ENCODE data around the gene ZNF219. TPM values are rescaled to one million over a fixed set of nuclear protein-coding genes. Genes with fewer than 3 reads are reported as not detected.

ZNF219 gene
- total RNA-seq, 1 experiment from 2014 or later = 84.5 TPM

DNA sequence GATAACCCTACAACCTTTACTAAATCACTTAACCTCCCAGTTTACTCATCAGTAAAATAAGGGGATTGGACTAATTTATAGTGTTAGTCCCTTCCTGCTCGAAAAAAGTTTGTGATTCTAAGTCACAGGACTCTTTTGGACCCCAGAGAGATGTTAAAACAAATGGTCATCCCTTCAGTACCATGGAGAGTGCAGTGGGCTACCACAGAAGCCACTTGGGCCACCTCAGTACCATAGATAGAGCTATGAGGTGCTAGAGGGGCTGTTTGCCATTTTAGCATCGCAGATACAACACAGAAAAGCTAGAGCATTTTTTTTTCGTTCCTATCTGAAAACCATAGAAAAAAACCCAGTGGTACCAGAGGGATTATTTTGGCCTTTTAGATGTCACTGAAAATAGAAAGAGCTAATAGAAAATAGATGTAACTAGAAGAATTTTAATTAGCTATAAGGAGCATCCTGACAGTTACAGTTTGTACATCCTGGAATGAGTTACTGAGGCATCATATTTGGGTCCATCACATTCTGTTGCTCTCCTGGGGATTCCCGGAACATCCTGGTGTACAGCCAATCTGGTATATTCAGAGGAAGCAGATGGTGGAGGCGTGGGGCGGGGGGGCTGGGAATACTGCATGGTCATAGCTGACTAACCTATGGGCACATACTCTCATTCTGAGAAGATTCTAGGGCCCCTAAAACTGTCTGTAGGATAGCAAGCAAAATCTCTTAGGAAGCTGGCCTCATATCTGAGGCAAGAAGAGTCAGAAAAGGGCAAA, 2.8 kb downstream of the ZNF219 start:
- Mint-ChIP-seq H3K27ac (peak overlapping the region in 1 of 3 experiments; percentile 82; a peak in 1 of 7 replicates), H3K36me3 (ENCODE audit: insufficient read depth in 1 of 3, low read depth in 3 of 3) (peaks cover 23 to 27% (median 25%) of the 10 kb centered on the region in 3 experiments), H3K4me3 (peak overlapping the region; percentile 24 to 92; a peak in 4 of 5 replicates), H3K9me3 (no peaks in the 10 kb centered on the region; a peak in 3 of 5 replicates), H3K27me3 (ENCODE audit: low read depth) (no peaks in the 10 kb centered on the region; the same call in 1 of the 2 replicates), H3K4me1 (peaks cover 68% of the 10 kb centered on the region in 2 experiments)
- Histone ChIP-seq H3K9ac (ENCODE audit: extremely low read depth, insufficient read length, low read length) (no peak overlapping the region), H2AFZ (ENCODE audit: low read length) (no peak overlapping the region), H3K56ac (ENCODE audit: insufficient read length, low read depth, low read length) (no peak overlapping the region), H2BK120ac (ENCODE audit: low read depth, low read length, poor library complexity, severe bottlenecking) (no peak overlapping the region), H2BK20ac (ENCODE audit: low read depth, low read length, poor library complexity, severe bottlenecking) (no peak overlapping the region), H3K4me1 (ENCODE audit: insufficient read depth, low read length) (peaks cover 18% of the 10 kb centered on the region), H2BK15ac (ENCODE audit: low read depth, low read length) (no peak overlapping the region), H3K79me1 (ENCODE audit: insufficient read depth, low read depth, low read length, poor library complexity, severe bottlenecking) (peaks cover 4% of the 10 kb centered on the region), H2BK12ac (ENCODE audit: insufficient read length, low read depth, low read length) (no peak overlapping the region), H3K27me3 (ENCODE audit: insufficient read depth, low read length) (no peaks in the 10 kb centered on the region), H3K4ac (ENCODE audit: low read depth, low read length) (no peak overlapping the region), H3T11ph (ENCODE audit: low read length) (no peak overlapping the region), H2BK5ac (ENCODE audit: insufficient read length, low read length) (no peak overlapping the region), H3K4me2 (ENCODE audit: insufficient read depth, insufficient read length, low read length) (no peak overlapping the region), H4K8ac (replicated peaks; ENCODE audit: insufficient read length, low read depth, low read length) (no peak overlapping the region), H3K14ac (ENCODE audit: insufficient read depth, low read length) (no peak overlapping the region), H3K9me3 (ENCODE audit: control insufficient read depth, low read depth, low read length) (no peaks in the 10 kb centered on the region), H3K23ac (ENCODE audit: insufficient read length, low read depth, low read length) (no peak overlapping the region), H4K91ac (ENCODE audit: insufficient read length, low read depth, low read length) (no peak overlapping the region), H3K79me2 (ENCODE audit: insufficient read depth, low read length) (peaks cover 12% of the 10 kb centered on the region; the same call in 1 of the 2 replicates), H2AK5ac (ENCODE audit: insufficient read length, low read length) (no peak overlapping the region), H3K23me2 (ENCODE audit: insufficient read length, low read depth, low read length, poor library complexity, severe bottlenecking) (peaks cover 12% of the 10 kb centered on the region), H4K20me1 (ENCODE audit: control insufficient read depth, insufficient read depth, insufficient read length) (no peaks in the 10 kb centered on the region), H3K18ac (ENCODE audit: insufficient read length, low read depth, low read length) (no peak overlapping the region), H4K5ac (ENCODE audit: insufficient read length, low read depth, low read length) (no peak overlapping the region), H3K27ac (ENCODE audit: insufficient read length, low read depth, low read length) (no peak overlapping the region)
- no CpG with 5 or more reads among the region's 6 CpGs for WGBS (ENCODE audit: extremely low coverage, insufficient read length, low lambda C conversion rate)
- DNase-seq = peak; percentile 31
- no peak for TF ChIP-seq CTCF (conservative IDR thresholded peaks at IDR 0.05)

Data from H9 (cell line).